IMR-90 (cell line): ENCODE data around the gene VAMP7. TPM values are rescaled to one million over a fixed set of nuclear protein-coding genes. Genes with fewer than 3 reads are reported as not detected.

Experiments
- ATAC-seq: fragments of 200-7000 bp; cut with Tn5 transposase; 2 replicates; pipeline ENCODE4 v1.9.1; 2020; ENCODE audit warnings: low read depth, mild to moderate bottlenecking, moderate library complexity
- BruUV-seq: library from RNA; stranded (reverse); fragments of 400-500 nt; replicated peaks from 2 replicates; lab custom pipeline; 2021; lab: Mats Ljungman, UMichigan
- CTCF ChIA-PET: fragments of 300-600 bp; formaldehyde crosslinking; extraction: SDS; loops from one replicate; lab custom pipeline; 2021; ENCODE audit warnings: antibody characterized with exemption; lab: Yijun Ruan, JAX
- POLR2A ChIA-PET: fragments of 300-600 bp; sonication (Branson Sonifier 250); formaldehyde crosslinking; loops from one replicate; lab custom pipeline; 2022; ENCODE audit warnings: antibody characterized with exemption; ENCODE audit not compliant: unreplicated experiment; lab: Charles Lee
- DNase-seq: peaks from one replicate; pipeline ENCODE4 v3.0.0; 2013
- H2AFZ ChIP-seq: replicated peaks from 2 replicates; pipeline ENCODE3; 2013; ENCODE audit warnings: low read length, mild to moderate bottlenecking; ENCODE audit not compliant: poor library complexity
- H2AK5ac ChIP-seq: 2 replicates; pipeline ENCODE4 v1.6.1; 2013; ENCODE audit warnings: low read depth, low read length, inconsistent platforms
- H2AK9ac ChIP-seq: replicated peaks from 2 replicates; pipeline ENCODE3; 2013; ENCODE audit warnings: mild to moderate bottlenecking, low read depth, low read length, moderate library complexity; ENCODE audit not compliant: poor library complexity
- H2BK120ac ChIP-seq: 2 replicates; pipeline ENCODE4 v1.6.1; 2013; ENCODE audit warnings: low read depth, low read length, inconsistent platforms
- H2BK15ac ChIP-seq: 3 replicates; pipeline ENCODE4 v1.6.1; 2013; ENCODE audit warnings: low read depth, low read length, inconsistent platforms
- H2BK20ac ChIP-seq: 2 replicates; pipeline ENCODE4 v1.6.1; 2013; ENCODE audit warnings: low read depth, mild to moderate bottlenecking, inconsistent platforms, low read length, moderate library complexity
- H2BK5ac ChIP-seq: 2 replicates; pipeline ENCODE4 v1.6.1; 2013; ENCODE audit warnings: mild to moderate bottlenecking, low read depth, low read length, inconsistent platforms; ENCODE audit not compliant: poor library complexity, severe bottlenecking
- H3K14ac ChIP-seq: replicated peaks from 2 replicates; pipeline ENCODE4 v1.6.1; 2013; ENCODE audit warnings: low read depth, low read length, inconsistent platforms
- H3K18ac ChIP-seq: 2 replicates; pipeline ENCODE4 v1.6.1; 2013; ENCODE audit warnings: low read depth, low read length, control low read depth
- H3K23ac ChIP-seq: 2 replicates; pipeline ENCODE4 v1.6.1; 2013; ENCODE audit warnings: low read depth, low read length, inconsistent platforms
- H3K27ac ChIP-seq: 2 replicates; pipeline ENCODE4 v1.5.1; 2013; ENCODE audit warnings: mild to moderate bottlenecking, control low read depth, low read length; ENCODE audit not compliant: insufficient read depth
- H3K27me3 ChIP-seq: 2 replicates; pipeline ENCODE4 v1.6.1; 2013; ENCODE audit warnings: low read length; ENCODE audit not compliant: control insufficient read depth, insufficient read depth
- H3K36me3 ChIP-seq: 2 replicates; pipeline ENCODE4 v1.6.1; 2013; ENCODE audit warnings: low read length, mixed read lengths; ENCODE audit not compliant: control insufficient read depth, insufficient read depth
- H3K4ac ChIP-seq: 2 replicates; pipeline ENCODE4 v1.6.1; 2013; ENCODE audit warnings: low read depth, low read length, inconsistent platforms
- H3K4me1 ChIP-seq: 2 replicates; pipeline ENCODE4 v1.6.1; 2013; ENCODE audit warnings: low read length, mixed read lengths; ENCODE audit not compliant: control insufficient read depth, insufficient read depth
- H3K4me2 ChIP-seq: 2 replicates; pipeline ENCODE4 v1.6.1; 2013; ENCODE audit warnings: low read depth, mild to moderate bottlenecking, control low read depth, low read length, moderate library complexity
- H3K4me3 ChIP-seq: 2 replicates; pipeline ENCODE4 v1.5.1; 2013; ENCODE audit warnings: low read depth, mild to moderate bottlenecking, control low read depth, low read length, moderate library complexity; ENCODE audit not compliant: insufficient read depth
- H3K56ac ChIP-seq: 2 replicates; pipeline ENCODE4 v1.6.1; 2013; ENCODE audit warnings: low read length, inconsistent platforms; ENCODE audit not compliant: insufficient read depth; ENCODE audit errors: extremely low read depth
- H3K79me1 ChIP-seq, 2 experiments: 2 replicates each; pipeline ENCODE4 v1.6.1; 2013; ENCODE audit warnings: low read length in 2 of 2, inconsistent platforms in 1 of 2, low read depth in 1 of 2
- H3K9ac ChIP-seq: 2 replicates; pipeline ENCODE4 v1.6.1; 2013; ENCODE audit warnings: low read depth, low read length, control low read depth
- H3K9me1 ChIP-seq: 2 replicates; pipeline ENCODE4 v1.6.1; 2013; ENCODE audit warnings: low read length, inconsistent platforms; ENCODE audit not compliant: insufficient read depth
- H3K9me3 ChIP-seq: 2 replicates; pipeline ENCODE4 v1.6.1; 2013; ENCODE audit warnings: low read length; ENCODE audit not compliant: control insufficient read depth, insufficient read depth
- H4K20me1 ChIP-seq: 2 replicates; pipeline ENCODE4 v1.6.1; 2013; ENCODE audit warnings: low read length, inconsistent platforms; ENCODE audit not compliant: insufficient read depth
- H4K5ac ChIP-seq: 2 replicates; pipeline ENCODE4 v1.6.1; 2013; ENCODE audit warnings: mild to moderate bottlenecking, low read depth, low read length, control low read depth
- H4K8ac ChIP-seq, 2 experiments: 2 replicates each; pipeline ENCODE4 v1.6.1; 2013; ENCODE audit warnings: low read depth in 2 of 2, low read length in 2 of 2, control low read depth in 1 of 2, inconsistent platforms in 1 of 2
- H4K91ac ChIP-seq: 2 replicates; pipeline ENCODE4 v1.6.1; 2013; ENCODE audit warnings: low read depth, low read length, inconsistent platforms; ENCODE audit not compliant: insufficient read depth
- NFE2L2 ChIP-seq: fragments of 150-350 bp; IDR thresholded peaks from 2 replicates; pipeline ENCODE4 v1.6.1; 2016; ENCODE audit warnings: low read depth, mild to moderate bottlenecking, low read length
- POLR2A ChIP-seq: IDR thresholded peaks from 2 replicates; pipeline ENCODE4 v1.6.1; 2012; ENCODE audit warnings: mild to moderate bottlenecking, low read depth, low read length
- RFX5 ChIP-seq: IDR thresholded peaks from 2 replicates; pipeline ENCODE4 v1.8.0; 2012; ENCODE audit warnings: low read depth, mild to moderate bottlenecking, low read length, moderate library complexity
- WGBS, 2 experiments: methylation state at CpG; one replicate each; pipeline versions ENCODE4 v1.1.5 to v1.1.7; 2013; ENCODE audit warnings: missing lambda C conversion rate in 2 of 2; ENCODE audit not compliant: insufficient read length in 1 of 2; ENCODE audit errors: extremely low coverage in 2 of 2; 5-methylcytosine and 5-hydroxymethylcytosine counted together
- dilution Hi-C: fragments of 300-500 bp; cut with HindIII; formaldehyde crosslinking; loops from one replicate; pipeline ENCODE4 v1.14.3; 2018; ENCODE audit warnings: low sequenced_read_pairs; ENCODE audit not compliant: unreplicated experiment
- in situ Hi-C: fragments of 300-500 bp; cut with MboI; formaldehyde crosslinking; loops from 3 replicates; pipeline ENCODE4 v1.14.3; 2019; ENCODE audit warnings: low sequenced_read_pairs, inconsistent platforms, mixed read lengths
- intact Hi-C: fragments of 100-400 bp; cut with micrococcal nuclease; formaldehyde crosslinking; loops from 2 replicates; pipeline ENCODE4 v1.10.0; 2022
- polyA plus RNA-seq, 3 experiments: library from polyadenylated mRNA; depleted of rRNA; stranded (reverse); fragments of >200 nt; gene quantifications; 2 replicates each; pipeline ENCODE4 v1.2.3, GENCODE V29; 2012; ENCODE audit warnings: low replicate concordance in 1 of 3
- total RNA-seq: library from RNA; depleted of rRNA; stranded (reverse); fragments of >200 nt; gene quantifications from 2 replicates; pipeline ENCODE4 v1.2.3, GENCODE V29; 2012

The VAMP7 gene
- total and polyA plus RNA-seq, 2 of the 4 experiments (the other 2 are of a cell fraction), result 21.7 to 39.1 TPM

DNA sequence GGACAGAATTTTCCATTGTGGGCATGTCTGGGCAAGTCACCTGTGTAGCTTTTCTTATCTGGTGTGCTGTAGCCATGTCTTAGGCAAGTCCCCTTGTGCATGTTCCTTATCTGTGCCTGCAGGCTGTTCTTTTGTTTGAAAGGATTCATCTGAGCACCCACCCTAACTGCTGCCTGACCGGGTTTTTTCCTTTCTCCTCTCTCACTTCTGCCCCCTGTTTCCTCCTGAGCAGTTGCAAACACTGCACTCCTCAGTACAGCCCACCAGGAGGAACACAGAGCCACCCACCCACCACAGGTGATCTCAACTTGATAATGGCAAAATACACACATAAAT, 87.1 kb downstream of the VAMP7 start:
- no peak overlapping the region for H3K18ac ChIP-seq

More for the DNA sequence above, 87.1 kb downstream of the VAMP7 start:
- intact Hi-C loops, result no loop called here
- Histone ChIP-seq H4K8ac (no peak overlapping the region), H3K23ac (no peak overlapping the region), H3K9me3 (no peaks in the 10 kb centered on the region; the same call in 1 of the 2 replicates), H3K4me3 (no peak overlapping the region), H3K14ac (no peak overlapping the region), H3K27me3 (no peaks in the 10 kb centered on the region), H4K5ac (no peak overlapping the region), H3K9ac (no peak overlapping the region), H3K27ac (no peak overlapping the region), H3K4ac (no peak overlapping the region), H3K9me1 (no peaks in the 10 kb centered on the region), H3K4me1 (no peaks in the 10 kb centered on the region), H2AFZ (no peak overlapping the region), H4K20me1 (no peaks in the 10 kb centered on the region), H3K4me2 (no peak overlapping the region), H2AK9ac (no peak overlapping the region), H2AK5ac (no peak overlapping the region), H2BK5ac (no peak overlapping the region), H3K56ac (no peak overlapping the region), H2BK15ac (no peak overlapping the region), H2BK120ac (no peak overlapping the region), H3K36me3 (no peaks in the 10 kb centered on the region), H3K79me1 (no peaks in the 10 kb centered on the region), H2BK20ac (no peak overlapping the region), H4K91ac (no peak overlapping the region)
- TF ChIP-seq RFX5, result no peak
- no peak for TF ChIP-seq NFE2L2
- no peak for TF ChIP-seq POLR2A
- WGBS, 2 experiments, result no CpG with 5 or more reads among the region's 1 CpG
- in situ Hi-C loops, result no loop called here
- CTCF ChIA-PET, result no interaction called here
- POLR2A ChIA-PET, result no interaction called here
- ATAC-seq (no peak), DNase-seq (no peak)
- no TSS peak for BruUV-seq
- dilution Hi-C loops, result no loop called here
